OCI-LY3 (cell line): Measurements from ENCODE around the gene TAX1BP1.
"Not testable (repeated sequence)": the region's sequence is repeated elsewhere in the genome, so short reads cannot be mapped to it uniquely, and the experiment has no call there.

ENCODE experiments used
- H2AFZ ChIP-seq: fragments of 200-600, 300-600 bp; shearing (Covaris generic); 2 replicates; pipeline ENCODE4 v1.6.0; 2014; ENCODE audit warnings: antibody characterized with exemption, low read depth, low read length
- H3K27ac ChIP-seq: fragments of 200-600, 300-600 bp; sonication (generic); 2 replicates; pipeline ENCODE4 v1.5.1; 2014; ENCODE audit warnings: mild to moderate bottlenecking, low read length, moderate library complexity, mixed read lengths
- H3K27me3 ChIP-seq: fragments of 200-600, 300-600 bp; sonication (generic); 2 replicates; pipeline ENCODE4 v1.6.1; 2014; ENCODE audit warnings: low read depth, low read length, mixed read lengths
- H3K36me3 ChIP-seq: fragments of 200-600, 300-600 bp; sonication (generic); replicated peaks from 2 replicates; pipeline ENCODE3; 2014; ENCODE audit warnings: low read depth, low read length, mixed read lengths
- H3K4me1 ChIP-seq: fragments of 300-600, 200-600 bp; sonication (generic); 2 replicates; pipeline ENCODE4 v1.6.1; 2014; ENCODE audit warnings: low read length, mixed read lengths
- H3K4me2 ChIP-seq: fragments of 200-600, 300-600 bp; sonication (generic); 2 replicates; pipeline ENCODE4 v1.6.1; 2014; ENCODE audit warnings: low read length, mixed read lengths
- H3K4me3 ChIP-seq: fragments of 300-600, 200-600 bp; sonication (generic); 2 replicates; pipeline ENCODE4 v1.5.1; 2014; ENCODE audit warnings: antibody characterized with exemption, mild to moderate bottlenecking, low read length, moderate library complexity
- H3K79me2 ChIP-seq: fragments of 300-600, 200-600 bp; shearing (Covaris generic); 2 replicates; pipeline ENCODE4 v1.6.1; 2014; ENCODE audit warnings: mild to moderate bottlenecking, low read length, mixed read lengths
- H3K9ac ChIP-seq: fragments of 300-600, 200-600 bp; shearing (Covaris generic); 2 replicates; pipeline ENCODE4 v1.6.0; 2014; ENCODE audit warnings: mild to moderate bottlenecking, low read length, moderate library complexity
- H3K9me3 ChIP-seq: fragments of 200-600, 300-600 bp; shearing (Covaris generic); 2 replicates; pipeline ENCODE4 v1.6.1; 2014; ENCODE audit warnings: low read length, mixed read lengths; ENCODE audit not compliant: insufficient read depth
- H4K20me1 ChIP-seq: fragments of 200-600, 300-600 bp; sonication (generic); 2 replicates; pipeline ENCODE4 v1.6.1; 2016; ENCODE audit warnings: low read length, mixed read lengths; ENCODE audit not compliant: insufficient read depth
- CTCF ChIP-seq: fragments of 200-600, 300-600 bp; sonication (generic); IDR thresholded peaks from 2 replicates; pipeline ENCODE4 v1.5.1; 2014; ENCODE audit warnings: antibody characterized with exemption, low read length, low read depth
- EZH2phosphoT487 ChIP-seq: fragments of 200-600 bp; shearing (Covaris generic); IDR thresholded peaks from 2 replicates; pipeline ENCODE4 v1.6.1; 2018; ENCODE audit warnings: antibody characterized with exemption, mixed run types, low read depth

TAX1BP1 gene

DNA sequence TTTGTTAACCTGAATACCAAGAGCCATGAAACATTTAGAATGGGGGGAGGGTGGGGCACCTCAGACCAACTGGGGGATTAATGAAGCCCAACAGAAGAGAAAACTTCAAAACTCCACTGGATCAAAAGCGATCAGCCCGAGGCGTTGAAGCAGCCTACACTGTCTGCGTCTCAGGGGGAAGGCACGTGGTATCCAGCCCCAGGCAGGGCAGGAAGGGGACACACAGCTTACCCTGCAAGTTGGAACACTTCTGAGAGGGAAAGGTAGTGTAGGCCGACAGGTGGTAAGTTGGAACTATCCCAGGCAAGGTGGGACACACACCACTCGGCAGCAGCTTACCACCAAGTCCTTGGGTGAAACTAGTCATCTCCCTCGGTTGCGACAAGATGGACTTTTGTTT is 102.9 kb downstream of the TAX1BP1 start:
- Histone ChIP-seq H3K36me3 (no peaks in the 10 kb centered on the region), H2AFZ (no peak overlapping the region), H3K9me3 (no peaks in the 10 kb centered on the region), H4K20me1 (peaks cover 6% of the 10 kb centered on the region; the same call in 1 of the 2 replicates), H3K9ac (no peak overlapping the region), H3K27ac (no peak overlapping the region), H3K4me3 (no peak overlapping the region), H3K4me2 (no peak overlapping the region), H3K4me1 (peaks cover 11% of the 10 kb centered on the region), H3K27me3 (no peaks in the 10 kb centered on the region), H3K79me2 (no peaks in the 10 kb centered on the region)
- no peak for TF ChIP-seq EZH2phosphoT487
- no peak for TF ChIP-seq CTCF

DNA sequence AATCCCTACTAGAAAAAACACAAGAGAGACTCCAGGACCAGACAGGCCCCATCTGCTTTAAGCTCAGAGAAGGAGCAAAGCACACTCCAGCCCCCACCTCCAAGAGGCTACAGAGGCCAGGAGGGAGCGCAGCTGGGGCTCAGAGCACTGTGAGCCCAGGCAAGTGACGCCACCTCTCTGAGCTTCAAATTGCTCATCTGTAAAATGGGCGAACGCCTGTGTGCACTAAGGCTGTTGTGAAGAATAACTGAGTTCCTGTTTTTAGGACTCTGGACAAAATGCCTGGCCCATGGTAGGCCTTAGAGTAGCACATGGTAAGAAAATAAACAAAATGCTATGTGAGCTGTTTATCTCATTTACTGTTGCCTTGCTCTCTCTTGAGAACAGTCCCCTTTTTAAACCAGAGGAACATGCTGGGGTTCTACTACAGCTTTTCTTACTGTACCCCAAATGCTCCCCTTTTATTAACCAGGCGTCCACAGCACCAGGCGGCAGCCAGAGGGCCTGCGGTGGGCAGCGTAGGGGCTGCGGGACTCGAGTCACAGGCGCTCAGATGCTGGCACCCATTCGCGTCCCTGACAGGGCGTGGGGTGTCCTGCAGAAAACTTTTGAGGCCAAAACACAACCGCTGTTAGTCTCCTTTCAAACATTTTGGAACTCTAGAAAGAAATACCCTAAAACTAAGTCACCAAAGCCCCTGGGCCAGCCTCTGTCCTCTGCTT is 103.8 kb downstream of the TAX1BP1 start:
- TF ChIP-seq EZH2phosphoT487 (no peak), CTCF (no peak)
- H3K4me3 ChIP-seq: no peak overlapping the region
- no peaks in the 10 kb centered on the region for H3K36me3 ChIP-seq
- no peak overlapping the region for H3K27ac ChIP-seq
- H3K4me2 ChIP-seq: no peak overlapping the region
- H2AFZ ChIP-seq: no peak overlapping the region
- no peaks in the 10 kb centered on the region for H3K9me3 ChIP-seq
- no peak overlapping the region for H3K9ac ChIP-seq
- H3K79me2 ChIP-seq: no peaks in the 10 kb centered on the region
- peaks cover 6% of the 10 kb centered on the region; the same call in 1 of the 2 replicates for H4K20me1 ChIP-seq
- H3K4me1 ChIP-seq: peaks cover 11% of the 10 kb centered on the region
- H3K27me3 ChIP-seq: no peaks in the 10 kb centered on the region

DNA sequence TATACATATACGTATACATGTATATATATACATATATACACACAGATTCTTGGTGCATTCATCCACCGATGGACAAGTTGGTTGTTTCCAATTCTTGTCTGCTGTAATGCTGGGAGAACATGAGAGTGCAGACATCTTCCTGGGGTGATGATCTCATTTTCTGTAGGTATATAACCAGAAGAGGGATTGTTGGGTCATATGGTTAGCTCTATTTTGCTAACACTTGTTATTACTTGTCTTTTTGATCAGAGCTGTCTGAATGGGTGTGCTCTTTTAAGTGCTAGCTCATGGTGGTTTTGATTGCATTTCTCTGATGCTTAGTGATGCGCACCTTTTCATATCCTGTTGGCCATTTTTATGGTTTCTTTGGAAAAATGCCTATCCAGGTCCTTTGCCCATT is 106.4 kb downstream of the TAX1BP1 start:
- H3K4me2 ChIP-seq: no peak overlapping the region
- no peak overlapping the region for H3K27ac ChIP-seq
- TF ChIP-seq CTCF (no peak), EZH2phosphoT487 (no peak)
- no peaks in the 10 kb centered on the region for H3K27me3 ChIP-seq
- H2AFZ ChIP-seq: no peak overlapping the region
- H3K4me1 ChIP-seq: no peaks in the 10 kb centered on the region
- H3K4me3 ChIP-seq: no peak overlapping the region
- no peaks in the 10 kb centered on the region for H3K36me3 ChIP-seq
- H4K20me1 ChIP-seq: no peaks in the 10 kb centered on the region
- no peaks in the 10 kb centered on the region for H3K9me3 ChIP-seq
- H3K9ac ChIP-seq: no peak overlapping the region
- H3K79me2 ChIP-seq: no peaks in the 10 kb centered on the region

- Histone ChIP-seq H3K9me3 (no peaks in the 10 kb centered on the region), H3K36me3 (no peaks in the 10 kb centered on the region), H3K4me3 (no peak overlapping the region), H3K79me2 (no peaks in the 10 kb centered on the region), H3K4me1 (no peaks in the 10 kb centered on the region), H3K27me3 (no peaks in the 10 kb centered on the region), H3K27ac (no peak overlapping the region), H4K20me1 (no peaks in the 10 kb centered on the region), H3K4me2 (no peak overlapping the region), H2AFZ (no peak overlapping the region), H3K9ac (no peak overlapping the region)
- TF ChIP-seq CTCF (no peak), EZH2phosphoT487 (no peak)
These were observed 110.6 kb downstream of the TAX1BP1 start for GRCh38 chr7:27850531-27850930.

DNA sequence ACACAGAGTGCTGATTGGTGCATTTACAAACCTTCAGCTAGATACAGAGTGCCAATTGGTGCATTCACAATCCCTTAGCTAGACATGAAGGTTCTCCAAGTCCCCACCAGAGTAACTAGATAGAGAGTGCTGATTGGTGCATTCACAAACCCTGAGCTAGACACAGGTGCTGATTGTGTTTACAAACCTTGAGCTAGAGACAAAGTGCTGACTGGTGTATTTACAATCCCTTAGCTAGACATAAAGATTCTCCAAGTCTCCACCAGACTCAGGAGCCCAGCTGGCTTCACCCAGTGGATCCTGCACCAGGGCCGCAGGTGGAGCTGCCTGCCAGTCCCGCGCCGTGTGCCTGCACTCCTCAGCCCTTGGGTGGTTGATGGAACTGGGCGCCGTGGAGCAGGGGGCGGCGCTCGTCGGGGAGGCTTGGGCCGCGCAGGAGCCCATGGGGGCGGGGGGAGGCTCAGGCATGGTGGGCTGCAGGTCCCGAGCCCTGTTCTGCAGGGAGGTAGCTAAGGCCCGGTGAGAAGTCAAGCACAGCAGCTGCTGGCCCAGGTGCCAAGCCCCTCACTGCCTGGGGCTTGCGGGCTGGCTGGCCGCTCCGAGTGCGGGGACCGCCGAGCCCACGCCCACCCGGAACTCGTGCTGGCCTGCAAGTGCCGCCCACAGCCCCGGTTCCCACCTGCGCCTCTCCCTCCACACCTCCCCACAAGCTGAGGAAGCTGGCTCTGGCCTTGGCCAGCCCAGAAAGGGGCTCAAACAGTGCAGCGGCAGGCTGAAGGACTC is 116.9 kb downstream of the TAX1BP1 start:
- H3K9me3 ChIP-seq, H3K4me2 ChIP-seq, H3K4me1 ChIP-seq, H3K36me3 ChIP-seq, H3K9ac ChIP-seq, H3K79me2 ChIP-seq, H3K4me3 ChIP-seq, H3K27me3 ChIP-seq, H4K20me1 ChIP-seq, H3K27ac ChIP-seq, H2AFZ ChIP-seq: not testable (repeated sequence)
